K562 (cell line): Measurements from ENCODE around the gene PPP1R15B. TPM values are rescaled to one million over a fixed set of nuclear protein-coding genes. Genes with fewer than 3 reads are reported as not detected.

Source experiments
- BRCA1 ChIP-seq, 2 experiments: fragments of 450-650 bp in 1 of 2; sonication (generic) in 1 of 2; formaldehyde crosslinking in 1 of 2; IDR thresholded peaks; 2 replicates each; pipeline versions ENCODE4 v1.5.0 to v1.6.1; 2017 to 2020; ENCODE audit warnings: mild to moderate bottlenecking in 1 of 2, missing genetic modification reagents in 1 of 2
- CHD7 ChIP-seq: fragments of 200-600 bp; sonication (generic); IDR thresholded peaks from one replicate; pipeline ENCODE4 v1.6.1; 2012; ENCODE audit warnings: mild to moderate bottlenecking, low read depth, low read length, inconsistent platforms
- MLX ChIP-seq, 2 experiments: fragments of 450-650 bp in 1 of 2; sonication (generic) in 1 of 2; formaldehyde crosslinking; conservative IDR thresholded peaks; 2 replicates each; pipeline versions ENCODE4 v1.4.0 to v1.8.1; 2020 to 2022; ENCODE audit warnings: mild to moderate bottlenecking in 1 of 2, missing genetic modification reagents in 1 of 2
- POLR3G ChIP-seq: IDR thresholded peaks from 2 replicates; pipeline ENCODE4 v1.6.1; 2011; ENCODE audit not compliant: insufficient read length, insufficient replicate concordance; ENCODE audit errors: extremely low read depth
- SMAD3 ChIP-seq: fragments of 450-650 bp; formaldehyde crosslinking; conservative IDR thresholded peaks from 2 replicates; pipeline ENCODE4 v1.4.0; 2020; ENCODE audit warnings: mild to moderate bottlenecking
- polyA plus RNA-seq, 8 experiments: library from polyadenylated mRNA; depleted of rRNA in 4 of 8; stranded (reverse) in 5 of 8; unstranded in 3 of 8; fragments of >200 nt; fragmentation: Nextera tagmentation in 2 of 8; fragmentation: Illumina TruSeq in 1 of 8; extraction: Ambion mirVana in 2 of 8; extraction: Trizol in 1 of 8; gene quantifications; 2 replicates each; pipeline versions ENCODE4 v1.2.1 to v1.2.3, GENCODE V29; 2011 to 2014; ENCODE audit warnings: inconsistent platforms in 1 of 8, missing spikeins in 1 of 8
- total RNA-seq, 7 experiments: library from RNA; depleted of rRNA in 6 of 7; stranded (reverse); fragments of >200 nt in 6 of 7; fragmentation: Illumina TruSeq in 2 of 7; extraction: Trizol in 2 of 7; gene quantifications; 2 replicates each; pipeline versions ENCODE4 v1.2.1 to v1.2.3, GENCODE V29; 2011 to 2021; ENCODE audit warnings: low replicate concordance in 1 of 7
- TF ChIP-seq, protein P1 (sequence below): sonication (generic); formaldehyde crosslinking; IDR thresholded peaks from 2 replicates; pipeline ENCODE4 v1.5.0; 2020; ENCODE audit warnings: missing genetic modification reagents
- TF ChIP-seq, protein P2 (sequence below): fragments of 450-650 bp; formaldehyde crosslinking; IDR thresholded peaks from 2 replicates; pipeline ENCODE4 v1.4.0; 2020; ENCODE audit warnings: mild to moderate bottlenecking, moderate library complexity

Gene PPP1R15B
- total and polyA plus RNA-seq, 9 of the 15 experiments (the other 6 are each of a cell fraction or from before 2014, with no cell fraction given): 17.0 to 48.1 (median 30.8) TPM

- TF ChIP-seq, protein P1, sequence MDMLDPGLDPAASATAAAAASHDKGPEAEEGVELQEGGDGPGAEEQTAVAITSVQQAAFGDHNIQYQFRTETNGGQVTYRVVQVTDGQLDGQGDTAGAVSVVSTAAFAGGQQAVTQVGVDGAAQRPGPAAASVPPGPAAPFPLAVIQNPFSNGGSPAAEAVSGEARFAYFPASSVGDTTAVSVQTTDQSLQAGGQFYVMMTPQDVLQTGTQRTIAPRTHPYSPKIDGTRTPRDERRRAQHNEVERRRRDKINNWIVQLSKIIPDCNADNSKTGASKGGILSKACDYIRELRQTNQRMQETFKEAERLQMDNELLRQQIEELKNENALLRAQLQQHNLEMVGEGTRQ: no peak
- TF ChIP-seq, protein P2, sequence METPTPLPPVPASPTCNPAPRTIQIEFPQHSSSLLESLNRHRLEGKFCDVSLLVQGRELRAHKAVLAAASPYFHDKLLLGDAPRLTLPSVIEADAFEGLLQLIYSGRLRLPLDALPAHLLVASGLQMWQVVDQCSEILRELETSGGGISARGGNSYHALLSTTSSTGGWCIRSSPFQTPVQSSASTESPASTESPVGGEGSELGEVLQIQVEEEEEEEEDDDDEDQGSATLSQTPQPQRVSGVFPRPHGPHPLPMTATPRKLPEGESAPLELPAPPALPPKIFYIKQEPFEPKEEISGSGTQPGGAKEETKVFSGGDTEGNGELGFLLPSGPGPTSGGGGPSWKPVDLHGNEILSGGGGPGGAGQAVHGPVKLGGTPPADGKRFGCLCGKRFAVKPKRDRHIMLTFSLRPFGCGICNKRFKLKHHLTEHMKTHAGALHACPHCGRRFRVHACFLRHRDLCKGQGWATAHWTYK: no peak
- TF ChIP-seq CHD7 (no peak), MLX (CRISPR knock-in tag; conservative IDR thresholded peaks at IDR 0.05) (no peak), SMAD3 (CRISPR knock-in tag) (no peak), BRCA1 (IDR thresholded peaks at IDR 0.05) (no peak), BRCA1 (CRISPR knock-in tag; IDR thresholded peaks at IDR 0.05) (no peak), POLR3G (no peak)
Measured at GRCh38 chr1:204377800-204378668, 33.6 kb downstream of the PPP1R15B start (continued).
